ENCODE measurements around the gene NDUFS8. TPM values are rescaled to one million over a fixed set of nuclear protein-coding genes. Genes with fewer than 3 reads are reported as not detected.

Gene NDUFS8
- polyA plus RNA-seq, 3 donors: 62.9 to 141 (median 114) TPM

- Histone ChIP-seq H3K36me3 (replicated peaks in 1 of 2; ENCODE audit: control insufficient read depth in 1 of 2, insufficient read depth in 2 of 2, low read length in 2 of 2) (peaks cover 90 to 99% of the 10 kb centered on the region in 2 donors), H3K79me2 (ENCODE audit: insufficient read depth, low read length) (no peaks in the 10 kb centered on the region)
Observed at GRCh38 chr11:68022531-68022930, 8.0 kb upstream of the NDUFS8 start.

GRCh38 chr11:68024508-68024907, 6.0 kb upstream of the NDUFS8 start:
- Histone ChIP-seq H3K27ac (ENCODE audit: low read depth in 1 of 2, low read length in 2 of 2) (peak overlapping the region in 1 of 2 donors; percentile 26), H3K4me3 (replicated peaks in 1 of 3; ENCODE audit: low read depth in 2 of 3, low read length in 3 of 3) (no peak overlapping the region), H3K4me1 (ENCODE audit: control insufficient read depth in 1 of 2, insufficient read depth in 2 of 2, low read length in 2 of 2) (peaks cover 1 to 3% of the 10 kb centered on the region in 2 donors), H3K4me2 (replicated peaks; ENCODE audit: extremely low read depth, low read length, poor library complexity, severe bottlenecking) (no peak overlapping the region), H2AFZ (ENCODE audit: insufficient read depth, low read depth, low read length, poor library complexity, severe bottlenecking) (no peak overlapping the region), H3K9ac (ENCODE audit: insufficient read depth, low read length, poor library complexity, severe bottlenecking) (no peak overlapping the region), H3K36me3 (replicated peaks in 1 of 2; ENCODE audit: control insufficient read depth in 1 of 2, insufficient read depth in 2 of 2, low read length in 2 of 2) (peaks cover 78 to 87% of the 10 kb centered on the region in 2 donors), H3K27me3 (ENCODE audit: control insufficient read depth in 2 of 2, insufficient read depth in 2 of 2, low read length in 2 of 2) (no peaks in the 10 kb centered on the region), H4K20me1 (ENCODE audit: insufficient read depth, low read length) (peaks cover 35% of the 10 kb centered on the region), H3K9me3 (replicated peaks in 1 of 2; ENCODE audit: control insufficient read depth in 1 of 2, insufficient read depth in 1 of 2, low read length in 2 of 2) (no peaks in the 10 kb centered on the region), H3K79me2 (ENCODE audit: insufficient read depth, low read length) (no peaks in the 10 kb centered on the region)
- Mint-ChIP-seq H3K9me3 (no peaks in the 10 kb centered on the region), H3K4me3 (no peak overlapping the region), H3K27me3 (ENCODE audit: low read depth in 3 of 3) (peaks cover 0 to 1% (median 1%) of the 10 kb centered on the region in 3 donors), H3K36me3 (peaks cover 72 to 88% of the 10 kb centered on the region in 2 donors), H3K27ac (no peak overlapping the region), H3K4me1 (peaks cover 9% of the 10 kb centered on the region)
- DNase-seq: no peak
- intact Hi-C loops (cut with micrococcal nuclease): no loop called here
- WGBS (ENCODE audit: insufficient coverage): 98% methylated on average over 4 of the region's 5 CpGs
- no peak for TF ChIP-seq CTCF (IDR thresholded peaks at IDR 0.05)

More at GRCh38 chr11:68022531-68022930, 8.0 kb upstream of the NDUFS8 start:
- Histone ChIP-seq H3K4me3 (replicated peaks in 1 of 3; ENCODE audit: low read depth in 2 of 3, low read length in 3 of 3) (no peak overlapping the region), H2AFZ (ENCODE audit: insufficient read depth, low read depth, low read length, poor library complexity, severe bottlenecking) (no peak overlapping the region), H3K27me3 (ENCODE audit: control insufficient read depth in 2 of 2, insufficient read depth in 2 of 2, low read length in 2 of 2) (no peaks in the 10 kb centered on the region), H3K4me2 (replicated peaks; ENCODE audit: extremely low read depth, low read length, poor library complexity, severe bottlenecking) (no peak overlapping the region), H3K27ac (ENCODE audit: low read depth in 1 of 2, low read length in 2 of 2) (no peak overlapping the region), H4K20me1 (ENCODE audit: insufficient read depth, low read length) (peaks cover 50% of the 10 kb centered on the region), H3K9me3 (replicated peaks in 1 of 2; ENCODE audit: control insufficient read depth in 1 of 2, insufficient read depth in 1 of 2, low read length in 2 of 2) (no peaks in the 10 kb centered on the region), H3K9ac (ENCODE audit: insufficient read depth, low read length, poor library complexity, severe bottlenecking) (no peak overlapping the region), H3K4me1 (ENCODE audit: control insufficient read depth in 1 of 2, insufficient read depth in 2 of 2, low read length in 2 of 2) (no peaks in the 10 kb centered on the region)
- no peak overlapping the region for H3K4me3 Mint-ChIP-seq
- peak overlapping the region in 1 of 7 donors; percentile 53 for H3K27ac Mint-ChIP-seq
- H3K27me3 Mint-ChIP-seq (ENCODE audit: low read depth in 3 of 3): peaks cover 0 to 3% (median 2%) of the 10 kb centered on the region in 3 donors
- intact Hi-C loops (cut with micrococcal nuclease): no loop called here
- H3K36me3 Mint-ChIP-seq: peaks cover 78 to 98% of the 10 kb centered on the region in 2 donors
- H3K9me3 Mint-ChIP-seq: no peaks in the 10 kb centered on the region
- no peak for DNase-seq
- 99% methylated on average over 11 of the region's 13 CpGs for WGBS (ENCODE audit: insufficient coverage)
- no peak for TF ChIP-seq CTCF (IDR thresholded peaks at IDR 0.05)
- no peaks in the 10 kb centered on the region for H3K4me1 Mint-ChIP-seq
